ENCODE data around the gene YKT6. TPM values are rescaled to one million over a fixed set of nuclear protein-coding genes. Genes with fewer than 3 reads are reported as not detected.

Gene YKT6
- total RNA-seq, 2 donors from 2014 or later = 63.5 to 68.4 TPM

- TF ChIP-seq POLR2A (IDR thresholded peaks at IDR 0.05) (no peak), POLR2AphosphoS5 (IDR thresholded peaks at IDR 0.05) (no peak), CTCF (IDR thresholded peaks at IDR 0.05) (no peak)
- DNase-seq (ENCODE audit: low spot score) = no peak
- Histone ChIP-seq H3K4me3 (no peak overlapping the region), H3K27me3 (replicated peaks; ENCODE audit: insufficient read depth) (peaks cover 5% of the 10 kb centered on the region), H3K9me3 (no peaks in the 10 kb centered on the region), H3K27ac (no peak overlapping the region), H3K36me3 (no peaks in the 10 kb centered on the region), H3K4me1 (replicated peaks) (no peaks in the 10 kb centered on the region)
- intact Hi-C loops (cut with DNase I) = no loop called here
- WGBS = 67% methylated on average over 6 of the region's 7 CpGs
These were observed 24.3 kb upstream of the YKT6 start for GRCh38 chr7:44176486-44176885.

- 67% methylated on average over 4 of the region's 4 CpGs for WGBS
- no peak for DNase-seq (ENCODE audit: low spot score)
These were observed 23.1 kb upstream of the YKT6 start for GRCh38 chr7:44177570-44178131.

GRCh38 chr7:44180631-44181030 is 20.1 kb upstream of the YKT6 start:
- no peaks in the 10 kb centered on the region for H3K4me1 ChIP-seq (replicated peaks)
- no peaks in the 10 kb centered on the region for H3K36me3 ChIP-seq
- intact Hi-C loops (cut with DNase I) = no loop called here
- H3K4me3 ChIP-seq = no peak overlapping the region
- TF ChIP-seq POLR2AphosphoS5 (IDR thresholded peaks at IDR 0.05) (no peak), POLR2A (IDR thresholded peaks at IDR 0.05) (no peak), CTCF (IDR thresholded peaks at IDR 0.05) (no peak)
- no peaks in the 10 kb centered on the region for H3K9me3 ChIP-seq
- DNase-seq (ENCODE audit: low spot score) = no peak
- 62% methylated on average over 3 of the region's 3 CpGs for WGBS
- peaks cover 5% of the 10 kb centered on the region for H3K27me3 ChIP-seq (replicated peaks; ENCODE audit: insufficient read depth)
- no peak overlapping the region for H3K27ac ChIP-seq

More at GRCh38 chr7:44177570-44178131, 23.1 kb upstream of the YKT6 start:
- no peak overlapping the region for H3K4me3 ChIP-seq
- H3K27ac ChIP-seq = no peak overlapping the region
- no peaks in the 10 kb centered on the region for H3K9me3 ChIP-seq
- intact Hi-C loops (cut with DNase I) = no loop called here
- peaks cover 5% of the 10 kb centered on the region for H3K27me3 ChIP-seq (replicated peaks; ENCODE audit: insufficient read depth)
- TF ChIP-seq CTCF (IDR thresholded peaks at IDR 0.05) (no peak), POLR2AphosphoS5 (IDR thresholded peaks at IDR 0.05) (no peak), POLR2A (IDR thresholded peaks at IDR 0.05) (no peak)
- H3K36me3 ChIP-seq = no peaks in the 10 kb centered on the region
- no peaks in the 10 kb centered on the region for H3K4me1 ChIP-seq (replicated peaks)

GRCh38 chr7:44182827-44183226 is 18.0 kb upstream of the YKT6 start:
- no peaks in the 10 kb centered on the region for H3K9me3 ChIP-seq
- no peaks in the 10 kb centered on the region for H3K27me3 ChIP-seq (replicated peaks; ENCODE audit: insufficient read depth)
- DNase-seq (ENCODE audit: low spot score) = no peak
- TF ChIP-seq POLR2AphosphoS5 (IDR thresholded peaks at IDR 0.05) (no peak), POLR2A (IDR thresholded peaks at IDR 0.05) (no peak), CTCF (IDR thresholded peaks at IDR 0.05) (no peak)
- WGBS = 93% methylated on average over 5 of the region's 5 CpGs
- intact Hi-C loops (cut with DNase I) = no loop called here
- no peak overlapping the region for H3K4me3 ChIP-seq
- H3K36me3 ChIP-seq = no peaks in the 10 kb centered on the region
- H3K4me1 ChIP-seq (replicated peaks) = no peaks in the 10 kb centered on the region
- H3K27ac ChIP-seq = no peak overlapping the region

- H3K9me3 ChIP-seq = no peaks in the 10 kb centered on the region
- 30% methylated on average over 2 of the region's 2 CpGs for WGBS
- no peak overlapping the region for H3K4me3 ChIP-seq
- H3K36me3 ChIP-seq = no peaks in the 10 kb centered on the region
- TF ChIP-seq POLR2A (IDR thresholded peaks at IDR 0.05) (no peak), POLR2AphosphoS5 (IDR thresholded peaks at IDR 0.05) (no peak), CTCF (IDR thresholded peaks at IDR 0.05) (no peak)
- no peaks in the 10 kb centered on the region for H3K4me1 ChIP-seq (replicated peaks)
- DNase-seq (ENCODE audit: low spot score) = no peak
- H3K27me3 ChIP-seq (replicated peaks; ENCODE audit: insufficient read depth) = no peaks in the 10 kb centered on the region
- intact Hi-C loops (cut with DNase I) = no loop called here
- no peak overlapping the region for H3K27ac ChIP-seq
These were observed 17.4 kb upstream of the YKT6 start for GRCh38 chr7:44183386-44183785.
